Retina (tissue), 1 donor: ENCODE results near the gene C9.
"Not testable (repeated sequence)": the region's sequence is repeated elsewhere in the genome, so short reads cannot be mapped to it uniquely, and the experiment has no call there.

Experiments used
- DNase-seq: peaks from one replicate; pipeline ENCODE4 v3.0.0-alpha.2; 2016

Gene C9

GRCh38 chr5:39256477-39257235 lies 107.6 kb downstream of the C9 start:
- DNase-seq: no peak

DNA sequence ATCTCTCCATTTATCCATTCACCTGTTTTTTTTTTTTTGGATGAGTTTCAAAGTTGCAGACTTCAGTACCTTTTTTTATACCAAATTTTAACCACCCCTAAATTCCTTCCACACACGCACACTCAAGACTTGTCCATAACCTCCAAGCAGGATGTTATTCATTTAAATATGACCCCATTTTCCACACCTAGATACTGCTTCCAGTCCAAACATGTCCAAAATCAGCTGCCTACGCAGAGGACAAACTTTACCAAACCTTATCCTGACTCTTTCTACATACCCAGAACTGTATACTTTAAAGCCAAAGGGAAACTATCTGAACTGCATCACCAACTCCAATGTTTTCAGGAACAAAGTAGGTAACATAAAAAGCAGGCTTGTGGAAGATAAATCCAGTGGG lies 108.9 kb downstream of the C9 start:
- no peak for DNase-seq

DNA sequence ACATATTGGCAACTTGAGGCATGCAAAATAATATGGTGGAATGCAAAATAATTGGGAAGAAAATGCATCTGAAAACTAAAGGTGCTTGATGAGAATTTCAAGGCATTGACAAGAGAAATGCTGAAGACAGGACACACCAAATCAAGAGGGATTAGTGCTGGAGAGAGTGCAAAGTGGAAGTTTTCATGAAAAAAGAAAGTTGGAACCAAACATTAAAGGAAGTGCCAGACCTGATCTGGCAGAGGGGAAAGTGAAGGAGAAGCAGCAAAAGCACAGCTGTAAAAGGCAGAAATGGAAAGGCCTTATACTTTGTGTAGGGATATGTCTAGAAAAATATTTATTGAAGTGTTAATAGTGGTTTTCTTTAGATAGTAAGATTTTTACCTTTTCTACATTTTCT lies 109.6 kb downstream of the C9 start:
- no peak for DNase-seq

- no peak for DNase-seq
Observed at GRCh38 chr5:39253196-39253595, 111.1 kb downstream of the C9 start.

DNA sequence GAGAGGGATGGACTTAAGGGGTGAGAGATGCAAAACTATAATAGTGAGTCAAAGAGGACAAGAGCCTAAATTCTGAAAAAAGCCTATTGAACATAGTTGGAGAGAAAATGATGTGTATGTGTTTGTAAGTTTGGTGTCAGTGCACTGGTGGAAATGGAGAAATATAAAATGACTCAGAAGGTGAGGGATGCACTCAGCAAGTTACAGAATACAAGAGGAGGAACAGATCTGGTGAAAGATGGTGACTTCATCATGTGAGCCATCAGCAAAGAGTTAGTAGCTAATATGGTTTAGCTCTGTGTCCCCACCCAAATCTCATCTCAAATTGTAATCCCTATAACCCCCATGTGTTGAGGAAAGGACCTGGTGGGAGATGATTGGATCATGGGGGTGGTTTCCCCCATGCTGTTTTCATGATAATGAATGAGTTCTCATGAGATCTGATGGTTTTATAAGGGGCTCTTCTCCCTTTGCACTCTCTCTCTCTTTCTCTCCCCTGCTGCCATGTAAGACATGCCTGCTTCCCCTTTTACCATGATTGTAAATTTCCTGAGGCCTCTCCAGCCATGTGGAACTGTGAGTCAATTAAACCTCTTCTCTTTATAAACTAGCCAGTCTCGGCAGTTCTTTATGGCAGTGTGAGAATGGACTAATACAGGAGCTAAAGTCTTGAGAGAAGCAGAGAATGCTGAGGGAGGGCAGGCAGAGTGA lies 114.6 kb downstream of the C9 start:
- no peak for DNase-seq

- no peak for DNase-seq
Observed at GRCh38 chr5:39249069-39249468, 115.2 kb downstream of the C9 start.

DNA sequence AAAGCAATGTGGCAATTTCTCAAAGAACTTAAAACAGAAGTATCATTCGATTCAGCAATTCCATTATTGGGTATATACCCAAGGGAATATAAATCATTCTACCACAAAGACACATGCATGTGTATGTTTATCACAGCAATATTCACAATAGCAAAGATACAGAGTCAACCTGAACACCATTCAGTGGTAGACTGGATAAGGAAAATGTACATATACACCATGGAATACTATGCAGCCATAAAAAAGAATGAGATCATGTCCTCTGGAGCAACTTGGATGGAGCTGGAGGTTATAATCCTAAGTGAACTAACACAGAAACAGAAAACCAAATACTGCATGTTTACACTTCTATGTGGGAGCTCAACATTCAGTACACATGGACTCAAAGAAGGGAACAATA lies 123.5 kb downstream of the C9 start:
- no peak for DNase-seq

DNA sequence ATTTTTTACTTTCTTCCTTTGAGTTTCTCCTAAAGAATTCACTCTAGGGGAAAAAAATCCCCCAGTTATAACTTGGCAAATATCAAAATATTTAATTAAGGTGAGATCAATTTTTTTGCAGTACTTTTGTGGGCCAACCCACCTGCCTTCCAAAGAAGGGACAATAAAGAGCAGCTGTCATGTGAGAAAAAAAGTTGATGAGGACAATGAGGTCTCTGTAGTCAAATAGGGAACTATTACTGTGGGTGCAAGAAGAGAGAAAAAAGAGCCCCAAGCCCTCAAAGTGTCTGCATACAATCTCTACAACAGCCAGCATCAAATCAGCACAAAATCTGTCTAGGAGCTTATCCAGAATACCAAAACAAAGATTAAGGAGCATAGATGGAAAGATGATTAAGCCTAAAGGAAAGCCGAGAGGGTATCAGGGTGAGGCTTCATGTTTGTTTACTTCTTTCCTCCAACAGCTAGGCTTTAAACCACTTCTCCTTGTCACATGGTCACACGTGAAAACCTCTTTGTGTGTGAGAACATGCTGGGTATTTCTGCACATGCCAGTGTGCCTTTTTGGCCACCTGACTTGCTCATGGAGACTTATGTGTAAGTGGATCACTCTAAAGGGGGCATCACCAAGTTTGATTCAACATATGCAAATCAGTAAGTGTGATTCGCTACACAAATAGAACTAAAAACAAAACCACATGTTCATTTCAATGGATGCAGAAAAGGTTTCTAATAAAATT lies 125.8 kb downstream of the C9 start:
- DNase-seq: no peak

GRCh38 chr5:39236718-39237117 lies 127.6 kb downstream of the C9 start:
- no peak for DNase-seq

- no peak for DNase-seq
Observed at GRCh38 chr5:39235648-39236047, 128.6 kb downstream of the C9 start.

GRCh38 chr5:39234494-39234893 lies 129.8 kb downstream of the C9 start:
- not testable (repeated sequence) for DNase-seq
